GM21526 (cell line): ENCODE results near the gene L3MBTL3.
"Not testable (repeated sequence)": the region's sequence is repeated elsewhere in the genome, so short reads cannot be mapped to it uniquely, and the experiment has no call there.

Experiments
- ATAC-seq: cut with Tn5 transposase; IDR thresholded peaks from one replicate; pipeline ENCODE4 v1.9.1; 2021; ENCODE audit warnings: moderate library complexity; ENCODE audit not compliant: unreplicated experiment, low FRiP score

L3MBTL3 gene

GRCh38 chr6:130070792-130071191 lies 52.4 kb downstream of the L3MBTL3 start:
- no peak for ATAC-seq

GRCh38 chr6:130075879-130076460 lies 57.6 kb downstream of the L3MBTL3 start:
- ATAC-seq, result no peak

- ATAC-seq, result no peak
These were observed 58.1 kb downstream of the L3MBTL3 start for GRCh38 chr6:130076512-130076911.

GRCh38 chr6:130090796-130091195 lies 72.4 kb downstream of the L3MBTL3 start:
- ATAC-seq, result no peak

GRCh38 chr6:130093546-130093945 lies 75.2 kb downstream of the L3MBTL3 start:
- no peak for ATAC-seq

GRCh38 chr6:130098317-130098716 lies 79.9 kb downstream of the L3MBTL3 start:
- no peak for ATAC-seq

- ATAC-seq, result no peak
These were observed 80.7 kb downstream of the L3MBTL3 start for GRCh38 chr6:130099119-130099518.

- peak; percentile 95 for ATAC-seq
These were observed 87.8 kb downstream of the L3MBTL3 start for GRCh38 chr6:130105996-130106704.

- no peak for ATAC-seq
These were observed 89.3 kb downstream of the L3MBTL3 start for GRCh38 chr6:130107710-130108109.

- ATAC-seq, result no peak
These were observed 92.7 kb downstream of the L3MBTL3 start for GRCh38 chr6:130111031-130111430.

- no peak for ATAC-seq
These were observed 94.9 kb downstream of the L3MBTL3 start for GRCh38 chr6:130113201-130113710.

- peak; percentile 96 for ATAC-seq
These were observed 96.7 kb downstream of the L3MBTL3 start for GRCh38 chr6:130115036-130115435.

GRCh38 chr6:130116273-130116672 lies 97.9 kb downstream of the L3MBTL3 start:
- ATAC-seq, result no peak

- ATAC-seq, result not testable (repeated sequence)
These were observed 98.9 kb downstream of the L3MBTL3 start for GRCh38 chr6:130117187-130117701.

GRCh38 chr6:130118236-130118635 lies 99.9 kb downstream of the L3MBTL3 start:
- ATAC-seq, result no peak

- ATAC-seq, result no peak
These were observed 100.8 kb downstream of the L3MBTL3 start for GRCh38 chr6:130119211-130119610.

GRCh38 chr6:130120731-130121130 lies 102.3 kb downstream of the L3MBTL3 start:
- no peak for ATAC-seq

GRCh38 chr6:130122243-130122642 lies 103.9 kb downstream of the L3MBTL3 start:
- ATAC-seq, result no peak

GRCh38 chr6:130127195-130127594 lies 108.8 kb downstream of the L3MBTL3 start:
- no peak for ATAC-seq

- ATAC-seq, result no peak
These were observed 109.9 kb downstream of the L3MBTL3 start for GRCh38 chr6:130128326-130128725.

GRCh38 chr6:130129762-130130246 lies 111.4 kb downstream of the L3MBTL3 start:
- no peak for ATAC-seq

GRCh38 chr6:130132286-130132701 lies 113.9 kb downstream of the L3MBTL3 start:
- ATAC-seq, result peak; percentile 70
